NCI-H1694 treated with DMSO at 0.1 percent for 48 hours (cell line): ENCODE data around the gene SORT1.
A peak's percentile ranks its signal among the peaks of the same experiment; 100 is the strongest.
"Not testable (repeated sequence)": the region's sequence is repeated elsewhere in the genome, so short reads cannot be mapped to it uniquely, and the experiment has no call there.

Experiments
- DNase-seq: peaks from one replicate; lab custom pipeline; 2025; lab: John Stamatoyannopoulos, UW

The SORT1 gene

DNA sequence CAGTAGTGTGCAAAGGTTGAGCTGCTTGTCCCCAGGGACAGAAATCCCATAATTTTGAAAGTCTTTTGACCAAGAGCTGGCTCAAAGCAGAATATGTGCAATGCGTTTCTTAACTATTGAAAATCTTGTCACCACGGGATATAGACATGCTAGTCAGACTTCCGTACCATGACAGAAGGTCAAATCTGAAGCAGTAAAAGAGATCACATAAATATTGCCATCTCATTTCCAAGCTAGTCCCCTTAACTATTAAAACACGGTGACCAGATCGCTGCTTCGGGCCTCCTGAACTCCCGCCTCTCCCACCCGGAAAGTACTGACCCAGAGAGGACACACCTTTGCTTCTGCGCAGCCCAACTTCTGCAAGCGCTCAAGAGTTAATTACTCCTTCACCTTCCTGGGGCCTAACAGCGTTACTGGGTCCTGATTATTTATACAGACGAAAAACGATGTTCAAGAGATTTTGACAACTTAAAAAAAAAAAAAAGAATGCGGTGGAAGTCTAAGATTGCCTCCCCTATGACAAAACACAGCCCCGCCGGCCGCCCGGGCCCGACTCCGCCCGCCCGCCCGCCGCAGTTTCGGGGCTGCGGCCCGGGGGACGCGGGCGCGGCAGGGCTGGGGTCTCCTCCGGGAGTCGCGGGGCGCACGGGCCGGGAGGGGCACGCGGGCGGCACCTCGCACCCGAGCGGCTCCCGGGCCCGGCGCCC is 692 bp downstream of the SORT1 start:
- no peak for DNase-seq

- no peak for DNase-seq
Observed at GRCh38 chr1:109396513-109396839, 1.2 kb downstream of the SORT1 start.

DNA sequence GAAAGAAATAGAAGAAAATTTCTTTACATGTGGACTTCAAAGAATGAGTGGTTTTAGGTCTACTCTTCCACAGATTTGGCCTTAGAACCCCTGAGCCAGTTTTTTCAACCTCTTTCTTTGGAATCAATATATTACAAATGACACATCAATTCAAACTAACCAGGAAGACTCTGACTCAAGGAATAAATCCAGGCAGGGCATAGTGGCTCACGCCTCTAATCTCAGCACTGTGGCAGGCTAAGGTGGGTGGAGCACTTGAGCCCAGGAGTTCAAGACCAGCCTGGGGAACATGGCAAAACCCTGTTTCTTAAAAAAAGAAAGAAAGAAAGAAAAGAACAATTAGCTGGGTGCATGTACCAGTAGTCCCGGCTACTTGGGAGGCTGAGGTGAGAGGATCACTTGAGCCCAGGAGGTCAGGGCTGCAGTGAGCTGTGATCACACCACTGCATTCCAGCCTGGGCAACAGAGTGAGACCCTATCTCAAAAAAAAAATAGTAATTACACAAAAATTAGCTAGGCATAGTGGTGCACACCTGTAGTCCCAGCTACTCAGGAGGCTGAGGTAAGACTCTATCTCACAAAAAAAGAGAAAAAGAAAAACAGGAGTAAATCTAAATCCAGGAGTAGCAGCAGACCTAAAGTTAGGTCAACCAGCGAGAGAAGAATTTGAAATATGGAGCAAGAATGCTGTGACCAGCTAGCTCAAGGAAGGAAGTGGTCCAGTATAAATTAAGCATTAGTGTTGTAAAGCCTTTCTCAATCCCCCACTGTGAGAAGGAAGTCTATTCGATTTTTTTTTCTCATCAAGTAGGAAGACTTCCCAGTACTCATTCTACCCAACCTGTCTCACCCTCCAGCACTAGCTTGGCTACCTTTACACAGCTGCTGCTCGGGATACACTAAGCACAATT is 1.9 kb downstream of the SORT1 start:
- DNase-seq = no peak

GRCh38 chr1:109395282-109395599 is 2.5 kb downstream of the SORT1 start:
- DNase-seq = not testable (repeated sequence)

- no peak for DNase-seq
Observed at GRCh38 chr1:109394591-109395281, 3.0 kb downstream of the SORT1 start.

GRCh38 chr1:109393617-109394233 is 4.0 kb downstream of the SORT1 start:
- DNase-seq = no peak

DNA sequence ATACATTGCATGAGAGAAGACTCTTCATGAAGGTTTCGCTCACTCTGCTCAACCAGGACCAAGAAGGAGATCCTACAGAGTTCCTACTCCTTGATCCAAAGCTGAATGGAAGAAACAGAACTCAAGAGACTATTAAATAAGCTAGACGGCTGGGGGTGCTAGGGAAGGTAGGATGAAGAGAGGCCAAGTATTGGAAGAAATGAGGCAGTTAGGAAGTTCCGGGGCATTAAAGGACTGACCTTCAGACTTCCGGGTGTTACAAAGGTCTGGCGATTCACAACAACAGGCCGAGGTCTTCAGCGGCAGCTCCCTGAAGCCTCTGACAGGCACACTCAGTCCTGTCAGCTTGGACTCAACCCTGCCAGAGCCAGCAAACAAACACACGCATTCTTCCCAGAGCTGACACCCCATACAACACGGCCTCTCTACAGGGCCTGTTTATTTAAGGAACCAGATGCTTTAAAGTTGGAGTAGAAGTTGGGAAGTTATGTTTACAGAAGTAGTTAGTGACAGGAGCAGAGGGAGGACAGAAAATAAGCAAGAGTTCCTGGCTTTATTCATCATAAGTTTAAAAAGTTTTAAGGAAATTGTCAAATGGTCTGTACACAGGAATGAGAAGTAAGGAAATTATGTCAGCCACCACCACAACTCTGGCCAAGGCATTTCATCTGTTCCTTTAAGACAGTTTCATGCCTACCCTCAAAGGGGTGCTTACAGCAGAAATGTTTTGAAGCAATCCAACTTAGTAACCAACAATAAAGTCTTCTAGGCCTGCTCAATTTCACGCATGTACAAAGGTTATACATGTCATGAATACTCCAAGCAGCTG is 4.7 kb downstream of the SORT1 start:
- no peak for DNase-seq

DNA sequence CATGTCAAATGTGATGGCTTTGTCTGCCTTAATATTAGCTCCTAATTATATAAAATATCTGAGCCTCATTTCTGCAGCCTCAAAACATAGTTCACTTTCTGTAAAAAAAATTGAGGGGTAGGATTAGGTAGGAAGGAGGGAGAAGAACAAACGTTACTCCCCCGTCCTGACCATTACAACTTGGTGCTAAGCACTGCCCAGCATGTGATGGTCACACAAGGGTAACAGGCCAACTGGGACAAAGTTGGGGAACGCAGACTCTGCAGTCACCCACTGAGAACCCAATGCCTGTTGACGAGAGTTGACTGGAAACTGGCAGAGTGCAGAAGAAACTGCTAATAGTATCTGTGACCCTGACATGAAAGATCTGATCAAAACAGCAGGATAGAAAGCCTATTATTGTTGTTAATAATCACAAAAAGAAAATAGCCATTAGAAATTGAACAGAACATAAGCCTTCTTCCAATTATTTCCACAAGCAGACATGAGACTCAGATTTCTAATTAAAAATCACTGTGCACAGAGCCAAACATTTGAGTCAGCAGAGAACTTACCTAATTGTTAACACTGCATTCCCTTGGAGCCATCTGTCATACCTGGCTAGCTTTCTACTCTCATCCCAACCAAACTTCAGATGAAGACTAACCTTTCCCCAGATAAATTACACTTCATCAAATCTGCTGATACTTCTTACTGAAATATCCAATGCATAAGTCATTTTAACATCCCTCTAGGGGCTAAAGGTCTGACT is 5.5 kb downstream of the SORT1 start:
- peak; percentile 29 for DNase-seq

- no peak for DNase-seq
Observed at GRCh38 chr1:109391626-109392025, 6.1 kb downstream of the SORT1 start.

- no peak for DNase-seq
Observed at GRCh38 chr1:109391157-109391556, 6.6 kb downstream of the SORT1 start.

GRCh38 chr1:109389638-109390341 is 7.9 kb downstream of the SORT1 start:
- DNase-seq = no peak

DNA sequence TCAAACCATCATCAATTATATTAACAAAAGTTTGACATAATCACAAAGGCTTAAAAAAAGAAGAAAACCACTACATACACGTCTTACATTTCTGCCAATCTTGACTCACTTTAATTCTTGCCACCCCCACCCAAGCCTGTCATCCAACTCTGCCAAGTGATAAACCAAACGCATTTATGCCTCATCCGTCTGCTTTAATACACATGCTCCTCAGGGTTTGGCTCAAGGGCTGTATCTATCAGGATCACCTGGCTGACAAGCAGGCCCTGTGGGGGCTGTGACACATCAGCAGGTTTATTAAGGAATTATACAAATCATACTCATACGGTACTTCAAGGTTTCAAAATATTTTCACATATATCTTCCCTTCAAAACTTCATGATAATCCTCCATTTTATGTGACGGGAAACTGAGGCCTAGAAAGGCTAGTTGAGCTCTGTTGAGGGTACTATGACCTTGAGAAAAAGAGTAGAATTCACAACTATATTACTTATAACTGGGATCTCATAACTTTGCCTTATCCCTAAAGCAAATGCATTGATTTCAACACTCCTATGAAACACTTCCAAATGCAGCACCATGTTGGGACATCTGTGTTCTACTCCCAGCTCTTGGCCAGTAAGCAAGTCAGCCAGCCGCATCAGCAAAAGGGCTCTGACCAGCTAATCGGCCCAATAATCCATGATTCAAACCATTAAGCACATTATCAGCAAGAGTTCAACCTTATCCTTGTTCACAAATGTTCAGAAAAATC is 8.7 kb downstream of the SORT1 start:
- DNase-seq = no peak

GRCh38 chr1:109388208-109388711 is 9.5 kb downstream of the SORT1 start:
- no peak for DNase-seq

GRCh38 chr1:109386054-109386717 is 11.5 kb downstream of the SORT1 start:
- no peak for DNase-seq

DNA sequence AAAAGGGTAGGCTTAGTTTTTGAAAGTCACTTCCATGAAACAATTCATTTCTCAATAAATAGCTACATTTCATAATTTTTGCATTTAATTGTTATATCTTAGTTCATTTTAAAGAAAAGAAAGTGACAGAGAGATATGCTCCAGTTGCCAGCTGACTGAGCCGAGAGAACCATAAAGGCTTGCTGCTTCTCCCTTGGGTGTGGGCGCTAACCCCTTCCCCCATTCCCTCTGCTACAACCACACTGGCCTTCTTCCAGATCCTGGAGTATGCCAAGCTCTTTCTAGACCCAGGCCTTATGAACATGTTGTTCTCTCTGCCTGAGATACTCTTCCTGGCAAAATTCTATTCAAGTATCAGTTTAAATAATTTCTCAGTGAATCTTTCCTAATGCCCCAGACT is 12.3 kb downstream of the SORT1 start:
- peak; percentile 56 for DNase-seq

DNA sequence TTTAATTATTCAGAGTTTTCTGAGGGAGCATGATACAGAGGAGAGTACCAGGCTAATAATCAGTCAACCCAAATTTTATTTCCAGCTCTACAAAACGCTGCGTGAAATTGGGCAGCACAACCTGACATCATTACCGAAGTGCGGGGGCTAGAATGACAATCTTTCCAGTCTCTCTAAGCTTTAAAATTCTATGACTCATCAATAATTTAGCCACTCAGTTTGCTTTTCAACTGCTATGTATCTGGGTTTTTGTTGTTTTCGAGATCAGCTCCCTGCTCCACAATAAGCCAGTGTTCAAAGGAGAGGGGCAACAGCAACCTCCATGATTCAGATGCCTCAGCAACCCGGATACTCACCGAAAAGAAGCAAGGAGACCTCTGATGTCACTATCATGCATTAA is 13.9 kb downstream of the SORT1 start:
- DNase-seq = no peak

- DNase-seq = no peak
Observed at GRCh38 chr1:109383087-109383779, 14.5 kb downstream of the SORT1 start.

DNA sequence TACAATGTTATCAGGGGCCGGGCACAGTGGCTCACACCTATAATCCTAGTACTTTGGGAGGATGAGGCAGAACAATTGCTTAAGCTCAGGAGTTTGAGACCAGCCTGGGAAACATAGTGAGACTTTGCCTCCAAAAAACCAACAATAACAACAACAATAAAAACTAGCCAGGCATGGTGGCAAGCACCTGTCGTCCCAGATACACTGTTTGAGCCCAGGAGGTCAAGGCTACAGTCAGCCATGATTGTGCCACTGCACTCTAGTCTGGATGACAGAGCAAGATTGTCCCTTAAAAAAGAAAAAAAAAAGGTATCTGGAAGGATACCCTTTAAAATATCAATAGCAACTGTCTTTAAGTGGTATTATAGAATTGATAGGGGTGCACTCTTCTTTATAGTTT is 16.1 kb downstream of the SORT1 start:
- no peak for DNase-seq
